HepG2 (cell line): Measurements from ENCODE around the gene SMAD3. TPM values are rescaled to one million over a fixed set of nuclear protein-coding genes. Genes with fewer than 3 reads are reported as not detected.

Experiments used
- ATAC-seq: fragments of 200-7000 bp; cut with Tn5 transposase; 3 replicates; pipeline ENCODE4 v1.9.1; 2020; ENCODE audit warnings: mild to moderate bottlenecking, moderate library complexity
- BruUV-seq: library from RNA; stranded (reverse); fragments of 400-500 nt; replicated peaks from 2 replicates; lab custom pipeline; 2021; lab: Mats Ljungman, UMichigan
- CTCF ChIA-PET: fragments of 300-600 bp; formaldehyde crosslinking; extraction: SDS; loops from one replicate; lab custom pipeline; 2021; ENCODE audit warnings: low total read pairs, inconsistent platforms, low intra/inter-chr PET ratio; lab: Yijun Ruan, JAX
- POLR2A ChIA-PET: fragments of 350-600 bp; sonication (Branson Sonifier 250); formaldehyde crosslinking; loops from one replicate; lab custom pipeline; 2020; ENCODE audit warnings: antibody characterized with exemption, inconsistent platforms; lab: Yijun Ruan, JAX
- DNase-seq: peaks from one replicate; pipeline ENCODE4 v3.0.0-alpha.2; 2015; ENCODE audit warnings: low spot score
- FAIRE-seq: peaks from 3 replicates; lab custom pipeline; 2011; peaks lifted over from hg19 to GRCh38; lab: Jason Lieb, UNC
- H2AFZ ChIP-seq: one replicate; pipeline ENCODE4 v1.6.1; 2011; ENCODE audit warnings: low read length, inconsistent platforms
- H3K27ac ChIP-seq: fragments of 300-600 bp; 3 replicates; pipeline ENCODE4 v1.8.0; 2011; ENCODE audit warnings: mixed run types, mild to moderate bottlenecking, mixed read lengths, low read length, inconsistent platforms; ENCODE audit not compliant: insufficient read depth; ENCODE audit errors: extremely low read length
- H3K27me3 ChIP-seq, 2 experiments: fragments of 200-600 bp in 1 of 2; 2 replicates in 1 of 2; 3 replicates in 1 of 2; pipeline versions ENCODE4 v1.6.0 to v1.8.0; 2011; ENCODE audit warnings: low read length in 2 of 2, mild to moderate bottlenecking in 2 of 2, moderate library complexity in 2 of 2, inconsistent platforms in 1 of 2; ENCODE audit not compliant: insufficient read depth in 2 of 2, control insufficient read depth in 1 of 2
- H3K36me3 ChIP-seq, 2 experiments: fragments of 200-600 bp in 1 of 2; replicated peaks in 1 of 2; 2 replicates in 1 of 2; 3 replicates in 1 of 2; pipeline versions ENCODE4 v1.5.1 to v1.8.0; 2011; ENCODE audit warnings: low read length in 2 of 2, inconsistent platforms in 1 of 2; ENCODE audit not compliant: insufficient read depth in 2 of 2, control insufficient read depth in 1 of 2
- H3K4me1 ChIP-seq: 2 replicates; pipeline ENCODE4 v1.5.1; 2012; ENCODE audit warnings: low read length, inconsistent platforms; ENCODE audit not compliant: insufficient read depth
- H3K4me2 ChIP-seq: 2 replicates; pipeline ENCODE4 v1.6.0; 2011; ENCODE audit warnings: low read depth, low read length, inconsistent platforms
- H3K4me3 ChIP-seq, 3 experiments: fragments of 200-600 bp in 1 of 3; sonication (generic), shearing (Covaris generic) in 1 of 3; replicated peaks in 1 of 3; 2 replicates each; pipeline ENCODE4 v1.5.1; 2011 to 2016; ENCODE audit warnings: low read length in 3 of 3, inconsistent platforms in 2 of 3, low read depth in 2 of 3, mild to moderate bottlenecking in 2 of 3, control low read depth in 1 of 3, mixed read lengths in 1 of 3; ENCODE audit not compliant: insufficient read depth in 1 of 3
- H3K79me2 ChIP-seq: one replicate; pipeline ENCODE4 v1.6.1; 2011; ENCODE audit warnings: low read length, inconsistent platforms; ENCODE audit not compliant: insufficient read depth
- H3K9ac ChIP-seq: 2 replicates; pipeline ENCODE4 v1.6.0; 2011; ENCODE audit warnings: mild to moderate bottlenecking, low read depth, low read length, inconsistent platforms; ENCODE audit not compliant: insufficient read depth
- H3K9me3 ChIP-seq: 2 replicates; pipeline ENCODE4 v1.5.1; 2012; ENCODE audit warnings: mild to moderate bottlenecking, low read length
- H4K20me1 ChIP-seq: 2 replicates; pipeline ENCODE4 v1.6.0; 2011; ENCODE audit warnings: inconsistent platforms, mild to moderate bottlenecking, low read length, moderate library complexity; ENCODE audit not compliant: insufficient read depth
- BHLHE40 ChIP-seq: IDR thresholded peaks from 2 replicates; pipeline ENCODE4 v1.6.1; 2011; ENCODE audit warnings: low read length, improper control_type of control experiment
- CBX1 ChIP-seq: IDR thresholded peaks from one replicate; pipeline ENCODE4 v1.6.1; 2016; ENCODE audit warnings: antibody characterized with exemption, low read depth
- CREM ChIP-seq, 2 experiments: sonication (generic) in 1 of 2; formaldehyde crosslinking in 1 of 2; IDR thresholded peaks; 2 replicates each; pipeline versions ENCODE4 v1.4.0 to v1.6.1; 2016 to 2020; ENCODE audit warnings: antibody characterized with exemption in 1 of 2, mild to moderate bottlenecking in 1 of 2, missing genetic modification reagents in 1 of 2
- ETV5 ChIP-seq: IDR thresholded peaks from 2 replicates; pipeline ENCODE4 v1.6.1; 2018; ENCODE audit warnings: missing biosample characterization, missing genetic modification reagents, inconsistent platforms, borderline replicate concordance
- FOSL2 ChIP-seq: sonication (generic); formaldehyde crosslinking; IDR thresholded peaks from 2 replicates; pipeline ENCODE4 v1.4.0; 2020; ENCODE audit warnings: missing genetic modification reagents
- HNRNPK ChIP-seq: fragments of 200-400 bp; formaldehyde crosslinking; IDR thresholded peaks from 2 replicates; pipeline ENCODE4 v1.6.1; 2018; ENCODE audit warnings: low read length, low read depth, moderate library complexity, mild to moderate bottlenecking; ENCODE audit not compliant: poor library complexity, severe bottlenecking
- MEIS2 ChIP-seq: sonication (generic); formaldehyde crosslinking; IDR thresholded peaks from 2 replicates; pipeline ENCODE4 v1.9.0; 2021; ENCODE audit warnings: mild to moderate bottlenecking, missing genetic modification reagents
- MXD4 ChIP-seq: IDR thresholded peaks from 2 replicates; pipeline ENCODE4 v1.6.1; 2016; ENCODE audit warnings: mild to moderate bottlenecking, missing biosample characterization, missing genetic modification reagents
- SALL1 ChIP-seq: sonication (generic); formaldehyde crosslinking; IDR thresholded peaks from 2 replicates; pipeline ENCODE4 v1.8.0; 2022; ENCODE audit warnings: mild to moderate bottlenecking, missing genetic modification reagents
- SATB2 ChIP-seq: sonication (generic); formaldehyde crosslinking; IDR thresholded peaks from 2 replicates; pipeline ENCODE4 v1.5.0; 2020; ENCODE audit warnings: missing genetic modification reagents
- TGIF2 ChIP-seq: IDR thresholded peaks from 2 replicates; pipeline ENCODE4 v1.6.1; 2016; ENCODE audit warnings: control low read depth, missing compliant biosample characterization
- ZFP82 ChIP-seq: sonication (generic); formaldehyde crosslinking; IDR thresholded peaks from 2 replicates; pipeline ENCODE4 v1.5.1; 2020; ENCODE audit warnings: mild to moderate bottlenecking, missing genetic modification reagents, borderline replicate concordance
- ZNF644 ChIP-seq: IDR thresholded peaks from 2 replicates; pipeline ENCODE4 v1.6.1; 2016; ENCODE audit warnings: low read depth
- WGBS: methylation state at CpG from one replicate; pipeline ENCODE4 v1.1.6; 2017; ENCODE audit warnings: low lambda C conversion rate; 5-methylcytosine and 5-hydroxymethylcytosine counted together
- in situ Hi-C: cut with HindIII; loops from 2 replicates; pipeline ENCODE4 v1.10.0; 2017; ENCODE audit warnings: low pct_unique_long_range_greater_than_20kb; ENCODE audit not compliant: extremely low pct_ligation_motif_present
- intact Hi-C: fragments of 100-400 bp; cut with micrococcal nuclease; formaldehyde crosslinking; loops from one replicate; pipeline ENCODE4 v1.10.0; 2022; ENCODE audit not compliant: unreplicated experiment
- polyA plus RNA-seq, 8 experiments: library from polyadenylated mRNA; depleted of rRNA in 3 of 8; stranded (reverse) in 7 of 8; unstranded in 1 of 8; fragments of >200 nt; fragmentation: Illumina TruSeq in 4 of 8; extraction: Trizol in 4 of 8; gene quantifications; 2 replicates each; pipeline versions ENCODE4 v1.2.1 to v1.2.3, GENCODE V29; 2011 to 2016; ENCODE audit warnings: low read depth in 4 of 8, missing spikeins in 1 of 8, mixed read lengths in 1 of 8; ENCODE audit not compliant: insufficient read depth in 1 of 8
- total RNA-seq, 5 experiments: library from RNA; depleted of rRNA; stranded (reverse); fragments of >200 nt; fragmentation: Illumina TruSeq; extraction: Trizol; gene quantifications; 2 replicates each; pipeline ENCODE4 v1.2.3, GENCODE V29; 2016; ENCODE audit warnings: low read depth in 1 of 5
- TF ChIP-seq, protein P1 (sequence below): sonication (generic); formaldehyde crosslinking; IDR thresholded peaks from 2 replicates; pipeline ENCODE4 v1.4.0; 2020; ENCODE audit warnings: mild to moderate bottlenecking, missing genetic modification reagents
- TF ChIP-seq, protein P2 (sequence below): sonication (generic); formaldehyde crosslinking; IDR thresholded peaks from 2 replicates; pipeline ENCODE4 v1.4.0; 2020; ENCODE audit warnings: mild to moderate bottlenecking, missing genetic modification reagents
- TF ChIP-seq, protein P3 (sequence below): sonication (generic); formaldehyde crosslinking; IDR thresholded peaks from 2 replicates; pipeline ENCODE4 v1.8.0; 2022; ENCODE audit warnings: mild to moderate bottlenecking, missing genetic modification reagents, moderate library complexity
- TF ChIP-seq, protein P4 (sequence below): sonication (generic); formaldehyde crosslinking; IDR thresholded peaks from 2 replicates; pipeline ENCODE4 v1.4.0; 2020; ENCODE audit warnings: missing genetic modification reagents
- TF ChIP-seq, protein P5 (sequence below): IDR thresholded peaks from 2 replicates; pipeline ENCODE4 v1.6.1; 2012; ENCODE audit warnings: inconsistent platforms
- TF ChIP-seq, protein P6 (sequence below): fragments of 450-650 bp; IDR thresholded peaks from 2 replicates; pipeline ENCODE4 v1.6.1; 2016

SMAD3 gene
- total and polyA plus RNA-seq, 2 of the 13 experiments (the other 11 are each of a cell fraction or from before 2014, with no cell fraction given) = 8.6 to 56.3 TPM

DNA sequence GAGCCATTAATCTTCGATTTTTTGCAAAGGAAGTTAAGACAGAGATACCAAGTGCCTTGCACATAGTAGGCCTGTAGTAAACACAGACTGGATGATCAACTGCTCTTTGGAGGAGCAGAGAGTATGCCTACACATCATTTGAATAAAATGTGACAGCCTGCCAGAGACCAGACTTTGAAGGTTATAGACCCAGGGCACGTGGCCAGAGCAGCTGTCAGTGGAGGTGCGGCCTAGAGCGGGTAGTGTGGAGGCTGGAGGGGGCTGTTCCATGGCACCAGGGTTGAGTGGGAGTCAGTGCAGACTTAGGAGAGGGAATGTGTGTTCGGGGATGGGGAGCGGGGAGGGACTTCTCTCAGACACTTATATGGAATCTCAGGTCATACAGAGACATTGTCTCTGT lies 80.8 kb downstream of the SMAD3 start:
- peaks cover 90% of the 10 kb centered on the region for H3K4me1 ChIP-seq
- in situ Hi-C loops = no loop called here
- peaks cover 61% of the 10 kb centered on the region for H4K20me1 ChIP-seq
- H3K9ac ChIP-seq = peak overlapping the region; percentile 48
- peak overlapping the region; percentile 88 for H3K4me2 ChIP-seq
- H3K79me2 ChIP-seq = peaks cover 65% of the 10 kb centered on the region
- H3K4me3 ChIP-seq = peak overlapping the region; percentile 30 to 37 (median 35); a peak in 2 of 6 replicates
- CTCF ChIA-PET = no interaction called here
- no peaks in the 10 kb centered on the region for H3K9me3 ChIP-seq
- ATAC-seq (peak; percentile 74), DNase-seq (peak; percentile 68), FAIRE-seq (peak; percentile 46)
- H2AFZ ChIP-seq = no peak overlapping the region
- intact Hi-C loops = loop anchor here (2.0 to 5.0 kb wide), 2 partner anchors 41 to 84 kb away; no protein-coding TSS in a partner anchor
- H3K27ac ChIP-seq = peak overlapping the region; percentile 76
- 3% methylated on average over 6 of the region's 6 CpGs for WGBS
- no TSS peak for BruUV-seq
- POLR2A ChIA-PET = interaction anchor here (0.6 to 3.8 kb wide), 9 partner anchors 11 to 96 kb away, joined by 3 to 37 read pairs (median 9); partner anchors contain the start of gene SMAD3
- no peaks in the 10 kb centered on the region for H3K27me3 ChIP-seq
- no peaks in the 10 kb centered on the region; a peak in 1 of 5 replicates for H3K36me3 ChIP-seq
- TF ChIP-seq, protein P1, sequence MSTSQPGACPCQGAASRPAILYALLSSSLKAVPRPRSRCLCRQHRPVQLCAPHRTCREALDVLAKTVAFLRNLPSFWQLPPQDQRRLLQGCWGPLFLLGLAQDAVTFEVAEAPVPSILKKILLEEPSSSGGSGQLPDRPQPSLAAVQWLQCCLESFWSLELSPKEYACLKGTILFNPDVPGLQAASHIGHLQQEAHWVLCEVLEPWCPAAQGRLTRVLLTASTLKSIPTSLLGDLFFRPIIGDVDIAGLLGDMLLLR = no peak; the same call in 1 of the 2 replicates
- TF ChIP-seq BHLHE40 (peak; percentile 81), FOSL2 (CRISPR knock-in tag) (peak; percentile 38; the same call in 1 of the 2 replicates), ZNF644 (CRISPR knock-in tag) (0 out of 2 replicates have a peak, but pooled peaks have one; percentile 32), CBX1 (no peak), HNRNPK (no peak), MEIS2 (CRISPR knock-in tag) (0 out of 2 replicates have a peak, but pooled peaks have one; percentile 34), SATB2 (CRISPR knock-in tag) (0 out of 2 replicates have a peak, but pooled peaks have one; percentile 19), ZFP82 (CRISPR knock-in tag) (0 out of 2 replicates have a peak, but pooled peaks have one; percentile 9), CREM (IDR thresholded peaks at IDR 0.05) (no peak), CREM (CRISPR knock-in tag; IDR thresholded peaks at IDR 0.05) (no peak), TGIF2 (CRISPR knock-in tag) (peak; percentile 99), ETV5 (CRISPR knock-in tag) (peak; percentile 27; the same call in 1 of the 2 replicates), MXD4 (CRISPR knock-in tag) (peak; percentile 97), SALL1 (peak; percentile 22; the same call in 1 of the 2 replicates)
- TF ChIP-seq, protein P2, sequence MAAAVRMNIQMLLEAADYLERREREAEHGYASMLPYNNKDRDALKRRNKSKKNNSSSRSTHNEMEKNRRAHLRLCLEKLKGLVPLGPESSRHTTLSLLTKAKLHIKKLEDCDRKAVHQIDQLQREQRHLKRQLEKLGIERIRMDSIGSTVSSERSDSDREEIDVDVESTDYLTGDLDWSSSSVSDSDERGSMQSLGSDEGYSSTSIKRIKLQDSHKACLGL = peak; percentile 49; the same call in 1 of the 2 replicates
- TF ChIP-seq, protein P3, sequence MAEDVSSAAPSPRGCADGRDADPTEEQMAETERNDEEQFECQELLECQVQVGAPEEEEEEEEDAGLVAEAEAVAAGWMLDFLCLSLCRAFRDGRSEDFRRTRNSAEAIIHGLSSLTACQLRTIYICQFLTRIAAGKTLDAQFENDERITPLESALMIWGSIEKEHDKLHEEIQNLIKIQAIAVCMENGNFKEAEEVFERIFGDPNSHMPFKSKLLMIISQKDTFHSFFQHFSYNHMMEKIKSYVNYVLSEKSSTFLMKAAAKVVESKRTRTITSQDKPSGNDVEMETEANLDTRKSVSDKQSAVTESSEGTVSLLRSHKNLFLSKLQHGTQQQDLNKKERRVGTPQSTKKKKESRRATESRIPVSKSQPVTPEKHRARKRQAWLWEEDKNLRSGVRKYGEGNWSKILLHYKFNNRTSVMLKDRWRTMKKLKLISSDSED (CRISPR knock-in tag) = no peak
- TF ChIP-seq, protein P4, sequence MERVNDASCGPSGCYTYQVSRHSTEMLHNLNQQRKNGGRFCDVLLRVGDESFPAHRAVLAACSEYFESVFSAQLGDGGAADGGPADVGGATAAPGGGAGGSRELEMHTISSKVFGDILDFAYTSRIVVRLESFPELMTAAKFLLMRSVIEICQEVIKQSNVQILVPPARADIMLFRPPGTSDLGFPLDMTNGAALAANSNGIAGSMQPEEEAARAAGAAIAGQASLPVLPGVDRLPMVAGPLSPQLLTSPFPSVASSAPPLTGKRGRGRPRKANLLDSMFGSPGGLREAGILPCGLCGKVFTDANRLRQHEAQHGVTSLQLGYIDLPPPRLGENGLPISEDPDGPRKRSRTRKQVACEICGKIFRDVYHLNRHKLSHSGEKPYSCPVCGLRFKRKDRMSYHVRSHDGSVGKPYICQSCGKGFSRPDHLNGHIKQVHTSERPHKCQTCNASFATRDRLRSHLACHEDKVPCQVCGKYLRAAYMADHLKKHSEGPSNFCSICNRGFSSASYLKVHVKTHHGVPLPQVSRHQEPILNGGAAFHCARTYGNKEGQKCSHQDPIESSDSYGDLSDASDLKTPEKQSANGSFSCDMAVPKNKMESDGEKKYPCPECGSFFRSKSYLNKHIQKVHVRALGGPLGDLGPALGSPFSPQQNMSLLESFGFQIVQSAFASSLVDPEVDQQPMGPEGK (CRISPR knock-in tag) = 0 out of 2 replicates have a peak, but pooled peaks have one; percentile 21
- TF ChIP-seq, protein P5, sequence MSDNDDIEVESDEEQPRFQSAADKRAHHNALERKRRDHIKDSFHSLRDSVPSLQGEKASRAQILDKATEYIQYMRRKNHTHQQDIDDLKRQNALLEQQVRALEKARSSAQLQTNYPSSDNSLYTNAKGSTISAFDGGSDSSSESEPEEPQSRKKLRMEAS = peak; percentile 88
- TF ChIP-seq, protein P6, sequence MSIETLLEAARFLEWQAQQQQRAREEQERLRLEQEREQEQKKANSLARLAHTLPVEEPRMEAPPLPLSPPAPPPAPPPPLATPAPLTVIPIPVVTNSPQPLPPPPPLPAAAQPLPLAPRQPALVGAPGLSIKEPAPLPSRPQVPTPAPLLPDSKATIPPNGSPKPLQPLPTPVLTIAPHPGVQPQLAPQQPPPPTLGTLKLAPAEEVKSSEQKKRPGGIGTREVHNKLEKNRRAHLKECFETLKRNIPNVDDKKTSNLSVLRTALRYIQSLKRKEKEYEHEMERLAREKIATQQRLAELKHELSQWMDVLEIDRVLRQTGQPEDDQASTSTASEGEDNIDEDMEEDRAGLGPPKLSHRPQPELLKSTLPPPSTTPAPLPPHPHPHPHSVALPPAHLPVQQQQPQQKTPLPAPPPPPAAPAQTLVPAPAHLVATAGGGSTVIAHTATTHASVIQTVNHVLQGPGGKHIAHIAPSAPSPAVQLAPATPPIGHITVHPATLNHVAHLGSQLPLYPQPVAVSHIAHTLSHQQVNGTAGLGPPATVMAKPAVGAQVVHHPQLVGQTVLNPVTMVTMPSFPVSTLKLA = peak; percentile 88
